GM12892 (cell line): Measurements from ENCODE around the gene GSTO2.

ENCODE experiments used
- POLR2A ChIP-seq: IDR thresholded peaks from 2 replicates; pipeline ENCODE4 v1.6.1; 2011; ENCODE audit warnings: low read depth, low read length, control low read depth
- POLR2AphosphoS5 ChIP-seq: IDR thresholded peaks from 2 replicates; pipeline ENCODE4 v1.6.1; 2011; ENCODE audit warnings: low read depth, low read length, control low read depth
- TAF1 ChIP-seq: IDR thresholded peaks from 2 replicates; pipeline ENCODE4 v1.6.1; 2011; ENCODE audit warnings: low read depth, mild to moderate bottlenecking, control low read depth, low read length, borderline replicate concordance

- TF ChIP-seq POLR2A = no peak
- TF ChIP-seq POLR2AphosphoS5 = no peak
- no peak for TF ChIP-seq TAF1
These were observed 48.3 kb downstream of the GSTO2 start for GRCh38 chr10:104317269-104317710.
